ENCODE measurements around the gene CMTM5. TPM values are rescaled to one million over a fixed set of nuclear protein-coding genes. Genes with fewer than 3 reads are reported as not detected.

Gene CMTM5
- polyA plus RNA-seq, 1 of the 3 experiments (the other 2 are of a cell fraction) = 0.13 TPM

GRCh38 chr14:23405096-23405495 lies 28.2 kb downstream of the CMTM5 start:
- H3K9me3 ChIP-seq = no peaks in the 10 kb centered on the region
- H3K4me3 ChIP-seq (ENCODE audit: low read depth in 2 of 2, low read length in 1 of 2) = no peak overlapping the region
- H3K27ac ChIP-seq (ENCODE audit: low read depth in 2 of 2, low read length in 1 of 2) = no peak overlapping the region
- H3F3A ChIP-seq (replicated peaks; ENCODE audit: insufficient read depth) = no peaks in the 10 kb centered on the region
- peaks cover 0 to 8% of the 10 kb centered on the region in 2 experiments; a peak in 1 of 4 replicates for H3K4me1 ChIP-seq (ENCODE audit: control insufficient read depth in 1 of 2, insufficient read depth in 2 of 2, low read depth in 1 of 2, low read length in 1 of 2)
- no peaks in the 10 kb centered on the region for H3K36me3 ChIP-seq (replicated peaks in 1 of 2; ENCODE audit: control insufficient read depth in 1 of 2, insufficient read depth in 2 of 2, low read length in 1 of 2)
- CTCF ChIA-PET = interaction anchor here (2.9 kb wide), 1 partner anchor 25 kb away, joined by 8 read pairs; no protein-coding TSS in a partner anchor
- H4K20me1 ChIP-seq (ENCODE audit: insufficient read depth) = no peaks in the 10 kb centered on the region
- no peak overlapping the region for H3K9ac ChIP-seq
- peaks cover 35% of the 10 kb centered on the region for H3K27me3 ChIP-seq (ENCODE audit: insufficient read depth)
- POLR2A ChIA-PET = interaction anchor here (0.6 kb wide), 1 partner anchor 19 kb away, joined by 3 read pairs; no protein-coding TSS in a partner anchor
- H3K79me2 ChIP-seq (ENCODE audit: insufficient read depth) = no peaks in the 10 kb centered on the region
- no peak overlapping the region for H3K4me2 ChIP-seq
- no peak for DNase-seq
- WGBS (ENCODE audit: low lambda C conversion rate) = 19% methylated on average over 10 of the region's 10 CpGs
- H2AFZ ChIP-seq (ENCODE audit: low read depth) = no peak overlapping the region
- no peaks in the 10 kb centered on the region for H3K9me2 ChIP-seq
- TF ChIP-seq TAF1 (IDR thresholded peaks at IDR 0.05; ENCODE audit: borderline replicate concordance, low read depth, low read length) (no peak), FOSL2 (IDR thresholded peaks at IDR 0.05; ENCODE audit: borderline replicate concordance, low read depth) (no peak), MAX (IDR thresholded peaks at IDR 0.05; ENCODE audit: low read depth) (no peak), EP300 (IDR thresholded peaks at IDR 0.05; ENCODE audit: borderline replicate concordance in 1 of 2, low read depth in 1 of 2, low read length in 1 of 2) (no peak), MEF2A (IDR thresholded peaks at IDR 0.05; ENCODE audit: borderline replicate concordance, low read depth) (no peak)

GRCh38 chr14:23405516-23406025 lies 28.7 kb downstream of the CMTM5 start:
- H3K9ac ChIP-seq = no peak overlapping the region
- no peaks in the 10 kb centered on the region for H3K9me2 ChIP-seq
- H3K36me3 ChIP-seq (replicated peaks in 1 of 2; ENCODE audit: control insufficient read depth in 1 of 2, insufficient read depth in 2 of 2, low read length in 1 of 2) = no peaks in the 10 kb centered on the region
- no peaks in the 10 kb centered on the region for H3F3A ChIP-seq (replicated peaks; ENCODE audit: insufficient read depth)
- H3K27me3 ChIP-seq (ENCODE audit: insufficient read depth) = peaks cover 36% of the 10 kb centered on the region
- WGBS (ENCODE audit: low lambda C conversion rate) = 49% methylated on average over 8 of the region's 13 CpGs
- no peak overlapping the region for H2AFZ ChIP-seq (ENCODE audit: low read depth)
- CTCF ChIA-PET = interaction anchor here (2.9 kb wide), 1 partner anchor 26 kb away, joined by 8 read pairs; no protein-coding TSS in a partner anchor
- peaks cover 0 to 9% of the 10 kb centered on the region in 2 experiments; a peak in 1 of 4 replicates for H3K4me1 ChIP-seq (ENCODE audit: control insufficient read depth in 1 of 2, insufficient read depth in 2 of 2, low read depth in 1 of 2, low read length in 1 of 2)
- POLR2A ChIA-PET = no interaction called here
- no peaks in the 10 kb centered on the region for H3K79me2 ChIP-seq (ENCODE audit: insufficient read depth)
- no peaks in the 10 kb centered on the region for H4K20me1 ChIP-seq (ENCODE audit: insufficient read depth)
- H3K4me2 ChIP-seq = no peak overlapping the region
- no peak overlapping the region for H3K27ac ChIP-seq (ENCODE audit: low read depth in 2 of 2, low read length in 1 of 2)
- H3K4me3 ChIP-seq (ENCODE audit: low read depth in 2 of 2, low read length in 1 of 2) = no peak overlapping the region
- no peak for DNase-seq
- H3K9me3 ChIP-seq = no peaks in the 10 kb centered on the region
- TF ChIP-seq SIN3A (IDR thresholded peaks at IDR 0.05; ENCODE audit: borderline replicate concordance, low read depth, low read length) = no peak
- no peak for TF ChIP-seq RFX5 (IDR thresholded peaks at IDR 0.05; ENCODE audit: low read length)
- no peak for TF ChIP-seq RCOR1 (IDR thresholded peaks at IDR 0.05; ENCODE audit: low read length)
- no peak for TF ChIP-seq NFIC (IDR thresholded peaks at IDR 0.05; ENCODE audit: borderline replicate concordance)
- TF ChIP-seq IRF3 (IDR thresholded peaks at IDR 0.05; ENCODE audit: low read depth, low read length) = no peak
- no peak for TF ChIP-seq FOXM1 (IDR thresholded peaks at IDR 0.05; ENCODE audit: low read depth)
- TF ChIP-seq MEF2A (IDR thresholded peaks at IDR 0.05; ENCODE audit: borderline replicate concordance, low read depth) = no peak
- TF ChIP-seq CHD2 (IDR thresholded peaks at IDR 0.05; ENCODE audit: low read length, partially characterized antibody) = no peak
- no peak for TF ChIP-seq FOXJ3 (CRISPR knock-in tag; IDR thresholded peaks at IDR 0.05)
- TF ChIP-seq CTCF (IDR thresholded peaks at IDR 0.05) = no peak
- TF ChIP-seq PBX3 (IDR thresholded peaks at IDR 0.05) = no peak
- TF ChIP-seq SMC3 (IDR thresholded peaks at IDR 0.05; ENCODE audit: low read depth, low read length) = no peak
- no peak for TF ChIP-seq USF2 (IDR thresholded peaks at IDR 0.05; ENCODE audit: borderline replicate concordance, low read depth, low read length)
- no peak for TF ChIP-seq TCF12 (IDR thresholded peaks at IDR 0.05)
- TF ChIP-seq NRF1 (IDR thresholded peaks at IDR 0.05; ENCODE audit: low read depth, low read length) = no peak
- TF ChIP-seq GATA2 (CRISPR knock-in tag; IDR thresholded peaks at IDR 0.05) = no peak
- TF ChIP-seq MAX (IDR thresholded peaks at IDR 0.05; ENCODE audit: low read depth) = no peak
- no peak for TF ChIP-seq TAF1 (IDR thresholded peaks at IDR 0.05; ENCODE audit: borderline replicate concordance, low read depth, low read length)
